Stimulated activated CD8-positive, alpha-beta memory T cell treated with anti-CD3 and anti-CD28 coated beads, Interleukin-2, amount 100 ng/mL, for 1 hour (primary cell): ENCODE data around the gene UCMA.
"Not testable (repeated sequence)": the region's sequence is repeated elsewhere in the genome, so short reads cannot be mapped to it uniquely, and the experiment has no call there.

ENCODE experiments used
- DNase-seq, 2 donors: peaks; one replicate each; pipeline ENCODE4 v3.0.0-alpha.2; 2020; ENCODE audit warnings: low read depth in 2 of 2

Gene UCMA

DNA sequence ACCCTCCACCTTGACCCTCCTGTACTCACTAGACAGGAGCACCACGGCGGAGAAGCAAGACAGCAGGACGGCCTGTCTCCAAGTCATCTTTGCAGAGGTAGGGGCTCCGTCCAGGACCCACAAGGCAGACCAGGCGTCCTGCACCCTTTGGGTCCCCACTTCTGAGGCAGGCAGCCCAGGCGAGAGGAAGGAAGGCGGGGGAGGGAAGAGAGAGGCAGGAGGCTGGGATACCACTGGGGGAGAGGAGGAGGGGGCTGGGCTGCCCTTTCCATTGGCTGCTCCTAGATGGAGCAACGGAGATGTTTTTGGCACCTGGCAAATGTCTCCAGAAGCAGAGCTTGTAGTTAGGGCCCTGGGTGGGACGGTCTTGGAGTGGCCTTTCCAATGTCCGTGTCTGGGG lies at the start of gene UCMA:
Gene UCMA, minus strand, starts transcription at position 203 of the 400 bp plus-strand sequence. Its CDS starts 116 bp downstream, at position 87.
- DNase-seq = no peak

DNA sequence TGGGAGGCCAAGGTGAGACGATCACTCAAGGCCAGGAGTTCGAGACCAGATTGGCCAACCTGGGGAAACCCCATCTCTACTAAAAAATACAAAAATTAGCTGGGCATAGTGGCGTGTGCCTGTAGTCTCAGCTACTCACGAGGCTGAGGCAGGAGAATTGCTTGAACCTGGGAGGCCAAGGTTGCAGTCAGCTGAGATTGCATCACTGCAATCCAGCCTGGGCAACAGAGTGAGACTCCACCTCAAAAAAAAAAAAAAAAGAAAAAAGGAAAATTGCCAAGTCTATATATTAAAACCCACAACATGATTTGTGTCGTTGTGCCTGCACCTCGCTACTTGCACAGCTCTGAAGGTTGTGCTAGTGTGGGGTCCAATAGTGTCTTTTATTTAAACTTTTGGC lies 48.2 kb upstream of the UCMA start:
- not testable (repeated sequence) for DNase-seq

DNA sequence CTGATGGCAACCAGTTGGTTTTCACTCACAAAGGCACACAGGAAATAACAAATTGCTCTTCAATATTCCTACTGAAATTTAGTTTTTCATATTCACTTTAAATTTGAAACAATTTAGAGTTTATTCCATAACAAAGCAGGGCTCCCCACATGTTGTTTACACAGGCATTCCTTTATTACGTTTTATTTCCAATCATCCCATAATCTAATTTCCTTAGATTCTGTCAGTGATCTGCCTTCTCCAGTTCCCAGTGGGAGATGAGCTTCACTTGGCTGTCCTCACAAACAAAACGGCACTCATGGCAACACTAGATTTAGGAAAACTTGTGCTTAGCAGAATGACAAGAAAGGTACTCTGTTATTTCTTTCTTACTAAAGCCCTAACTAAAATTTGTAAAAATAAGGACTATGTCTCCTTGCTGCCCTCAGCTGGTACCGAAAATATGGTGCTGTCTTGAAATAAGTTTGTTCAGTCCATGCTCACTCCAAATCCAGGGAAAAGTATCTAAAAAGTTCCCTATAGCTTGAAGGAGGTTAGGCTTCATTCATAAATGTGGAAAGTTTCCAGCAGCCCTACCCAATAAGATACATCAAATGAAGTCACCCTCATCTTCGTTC lies 42.7 kb upstream of the UCMA start:
- DNase-seq = no peak

DNA sequence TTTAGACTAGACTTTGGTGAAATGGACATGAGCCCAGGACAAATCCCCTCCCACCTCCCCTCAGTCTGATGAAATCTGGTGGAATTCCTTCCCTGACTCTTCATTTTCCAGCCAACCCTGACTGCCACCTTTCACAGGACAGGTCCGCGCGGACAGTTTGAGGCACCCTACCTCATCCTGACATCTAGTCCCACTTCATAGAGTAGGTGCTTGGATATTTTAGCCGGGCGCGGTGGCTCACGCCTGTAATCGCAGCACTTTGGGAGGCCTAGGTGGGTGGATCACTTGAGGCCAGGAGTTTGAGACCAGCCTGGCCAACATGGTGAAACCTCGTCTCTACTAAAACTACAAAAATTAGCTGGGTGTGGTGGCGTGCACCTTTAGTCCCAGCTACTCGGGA lies 42.0 kb upstream of the UCMA start:
- DNase-seq = not testable (repeated sequence)

- DNase-seq = no peak
Observed at GRCh38 chr10:13272164-13272571, 38.0 kb upstream of the UCMA start.

DNA sequence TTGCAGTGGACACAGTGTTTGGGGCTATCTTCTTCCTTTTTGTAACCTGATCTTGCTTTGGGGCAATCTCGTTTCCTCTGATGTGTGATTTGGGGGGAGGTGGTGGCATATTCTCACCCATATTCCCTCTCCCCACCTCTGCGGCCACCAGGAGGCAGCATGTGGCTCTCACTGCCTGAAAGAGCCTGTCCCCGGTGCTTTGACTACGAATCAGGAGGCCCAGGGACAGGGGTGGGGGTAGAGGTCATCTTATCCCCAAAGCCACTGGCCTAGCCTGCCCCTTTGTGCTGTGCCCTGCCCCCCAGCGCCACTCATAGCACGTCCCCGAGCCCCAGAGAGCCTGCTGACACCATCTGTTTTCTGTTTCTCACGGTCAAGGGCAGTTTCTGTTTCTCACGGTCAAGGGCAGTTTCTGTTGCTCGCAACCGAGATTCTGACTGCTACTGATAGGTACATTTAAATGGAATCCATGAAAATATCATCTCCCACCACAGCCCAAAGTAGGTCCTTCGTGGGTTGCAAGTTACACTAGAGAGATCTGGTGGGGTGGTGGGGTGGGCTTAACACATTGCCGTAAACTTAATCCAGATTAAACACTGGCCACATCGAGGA lies 37.5 kb upstream of the UCMA start:
- DNase-seq = peak; percentile 2 to 22

DNA sequence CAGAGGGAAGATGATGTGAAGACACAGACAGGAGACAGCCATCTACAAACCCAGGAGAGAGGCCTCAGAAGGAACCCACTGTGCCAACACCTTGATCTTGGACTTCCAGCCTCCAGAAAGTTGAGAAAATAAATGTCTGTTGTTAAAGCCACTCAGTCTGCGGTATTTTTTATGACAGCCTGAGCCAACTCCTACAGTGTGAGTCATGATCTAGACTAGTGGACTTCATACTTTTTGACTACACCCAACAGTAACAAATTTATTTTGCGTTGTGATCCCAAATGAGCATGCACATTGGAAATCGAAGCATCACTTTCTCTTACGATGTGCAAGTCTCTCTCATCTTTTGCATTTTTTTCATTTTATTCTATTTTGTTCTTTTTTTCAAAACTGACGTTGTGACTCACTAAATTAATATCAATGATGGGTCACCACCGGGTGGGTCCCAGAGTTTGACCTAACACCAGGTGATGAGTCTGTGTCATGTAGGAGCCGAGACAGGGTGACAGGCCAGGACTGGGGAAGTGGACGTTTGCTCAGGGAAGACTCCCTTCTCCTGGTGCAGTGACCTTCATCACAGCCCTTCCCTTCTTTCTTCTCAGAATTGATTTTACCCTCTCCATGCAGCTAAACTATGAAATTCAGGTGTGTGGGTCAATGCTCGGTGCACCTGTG lies 36.8 kb upstream of the UCMA start:
- DNase-seq = no peak

DNA sequence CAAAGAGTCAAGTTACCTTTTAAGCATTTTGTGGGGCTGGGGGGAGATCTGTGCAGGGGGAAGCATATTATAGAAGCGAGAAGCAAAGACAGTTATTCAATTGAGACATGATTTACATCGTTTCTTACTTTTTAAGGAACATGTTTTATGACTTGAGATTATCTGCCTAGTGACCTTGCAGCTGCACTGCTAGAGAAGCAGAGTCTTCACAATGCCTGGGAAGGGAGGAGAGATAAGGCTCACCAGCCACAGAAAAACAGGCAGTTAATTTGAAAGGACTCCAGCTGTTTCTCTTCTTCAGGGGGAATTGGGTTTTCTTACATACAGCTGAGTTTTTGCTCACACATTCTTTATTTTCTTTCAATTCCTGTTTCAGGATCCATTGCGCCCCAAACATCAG lies 34.7 kb upstream of the UCMA start:
- DNase-seq = no peak

GRCh38 chr10:13268310-13268709 lies 34.1 kb upstream of the UCMA start:
- no peak for DNase-seq

GRCh38 chr10:13263591-13263990 lies 29.4 kb upstream of the UCMA start:
- no peak for DNase-seq

DNA sequence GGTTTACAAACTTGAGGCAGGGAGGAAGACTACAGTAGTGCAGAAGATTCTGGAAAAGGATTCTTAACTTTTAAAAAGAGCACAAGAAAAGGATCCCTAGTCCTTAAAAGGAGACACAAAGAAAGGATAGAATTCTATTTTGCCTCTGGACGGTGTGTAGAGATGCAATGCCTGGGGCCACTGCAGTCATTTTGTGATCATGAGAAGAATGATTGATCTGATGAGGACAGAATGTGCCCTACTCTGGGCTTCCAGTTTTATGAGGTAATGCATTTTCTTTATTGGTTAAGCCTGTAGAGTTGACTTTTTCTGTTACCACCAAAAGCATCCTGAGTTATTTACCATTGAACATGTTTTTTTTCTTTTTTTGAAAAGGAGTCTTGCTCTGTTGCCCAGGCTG lies 28.3 kb upstream of the UCMA start:
- DNase-seq = no peak

- no peak for DNase-seq
Observed at GRCh38 chr10:13257621-13258140, 23.5 kb upstream of the UCMA start.

DNA sequence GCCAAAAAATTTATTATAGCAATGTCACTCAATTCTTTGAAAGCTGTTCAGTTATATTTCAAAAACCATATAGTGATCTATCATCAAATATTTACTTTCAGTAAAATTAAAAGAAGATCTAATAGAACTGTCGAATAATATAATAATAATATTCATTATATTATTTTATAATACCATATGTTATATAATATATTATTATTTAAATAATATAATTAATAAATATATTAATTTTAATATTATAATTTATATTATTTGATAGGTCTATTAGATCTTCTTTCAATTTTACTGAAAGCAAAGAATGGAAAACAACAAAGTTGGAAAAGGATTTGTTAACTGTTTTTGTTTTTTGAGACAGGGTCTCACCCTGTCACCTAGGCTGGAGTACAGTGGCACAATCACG lies 22.5 kb upstream of the UCMA start:
- no peak for DNase-seq

GRCh38 chr10:13253726-13254125 lies 19.6 kb upstream of the UCMA start:
- DNase-seq = no peak

- DNase-seq = no peak
Observed at GRCh38 chr10:13247784-13248183, 13.6 kb upstream of the UCMA start.

- DNase-seq = no peak
Observed at GRCh38 chr10:13247246-13247645, 13.1 kb upstream of the UCMA start.

GRCh38 chr10:13242260-13242659 lies 8.1 kb upstream of the UCMA start:
- DNase-seq = not testable (repeated sequence)

GRCh38 chr10:13241613-13242012 lies 7.4 kb upstream of the UCMA start:
- no peak for DNase-seq

GRCh38 chr10:13239923-13240322 lies 5.7 kb upstream of the UCMA start:
- no peak for DNase-seq

GRCh38 chr10:13238271-13239077 lies 4.3 kb upstream of the UCMA start:
- no peak for DNase-seq

- no peak for DNase-seq
Observed at GRCh38 chr10:13236638-13237037, 2.5 kb upstream of the UCMA start.

DNA sequence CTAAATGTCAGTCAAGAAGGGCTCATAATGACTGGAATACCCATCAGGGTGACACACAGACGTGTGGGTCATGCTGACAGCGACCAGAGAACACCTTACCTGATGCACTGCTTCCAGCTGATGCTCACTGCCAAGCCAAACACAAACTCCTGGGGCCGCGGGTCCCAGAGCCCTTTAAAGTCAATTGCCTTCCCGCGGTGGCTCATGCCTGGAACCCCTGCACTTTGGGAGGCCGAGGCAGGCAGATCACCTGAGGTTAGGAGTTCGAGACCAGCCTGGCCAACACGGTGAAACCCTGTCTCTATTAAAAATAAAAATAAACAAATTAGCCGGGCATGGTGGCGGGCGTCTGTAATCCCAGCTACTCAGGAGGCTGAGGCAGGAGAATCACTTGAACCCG lies 562 bp upstream of the UCMA start:
- DNase-seq = not testable (repeated sequence)
